CD1c-positive myeloid dendritic cell (primary cell): Measurements from ENCODE around the gene OR7C1.
"Not testable (repeated sequence)": the region's sequence is repeated elsewhere in the genome, so short reads cannot be mapped to it uniquely, and the experiment has no call there.

ENCODE experiments used
- DNase-seq: peaks from one replicate; pipeline ENCODE4 v3.0.0-alpha.2; 2016; ENCODE audit errors: extremely low spot score

OR7C1 gene

GRCh38 chr19:14767466-14767971 is 67.5 kb downstream of the OR7C1 start:
- no peak for DNase-seq

DNA sequence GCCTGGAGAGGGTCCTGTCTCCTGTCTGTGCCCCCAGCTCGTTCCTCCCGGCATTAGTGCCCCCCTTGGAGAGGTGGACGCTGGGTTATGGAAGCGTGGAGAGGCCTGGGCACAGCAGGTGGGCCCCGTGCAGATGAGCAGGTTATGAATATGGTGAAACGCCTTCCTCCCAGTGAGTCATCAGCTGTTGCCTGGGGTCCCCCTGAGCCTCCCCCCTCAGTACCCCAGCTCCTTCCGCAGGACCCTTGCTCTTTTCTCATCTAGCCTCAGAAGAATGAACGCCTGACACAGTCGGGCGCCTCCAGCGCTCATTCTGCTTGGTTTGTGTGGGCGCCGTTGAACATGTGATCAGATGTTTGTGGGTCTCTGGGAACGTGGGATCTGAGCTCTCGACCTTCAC is 69.1 kb downstream of the OR7C1 start:
- DNase-seq, result not testable (repeated sequence)

DNA sequence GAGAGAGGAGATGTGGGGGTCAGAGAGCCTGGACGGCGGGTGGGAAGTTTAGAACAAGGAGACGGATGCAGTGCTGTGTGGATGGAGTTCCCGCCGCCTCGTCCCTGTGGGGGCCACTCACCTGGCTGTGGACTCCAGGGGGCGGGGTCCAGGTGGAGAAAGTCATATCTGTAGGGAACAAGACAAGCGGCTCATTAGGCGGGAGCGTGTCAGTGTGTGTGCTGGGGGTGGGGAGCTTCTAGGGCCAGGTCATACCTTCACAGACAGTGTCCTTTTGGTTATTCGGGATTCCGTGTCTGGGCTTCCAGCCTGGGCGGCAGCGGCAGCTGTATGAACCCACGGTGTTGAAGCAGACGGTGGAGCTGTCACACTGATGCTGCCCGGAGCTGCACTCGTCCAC is 69.6 kb downstream of the OR7C1 start:
- not testable (repeated sequence) for DNase-seq

GRCh38 chr19:14764401-14764800 is 70.6 kb downstream of the OR7C1 start:
- DNase-seq, result no peak

GRCh38 chr19:14763497-14764145 is 71.4 kb downstream of the OR7C1 start:
- DNase-seq, result no peak

- DNase-seq, result no peak
Measured at GRCh38 chr19:14762111-14762510, 72.9 kb downstream of the OR7C1 start.

DNA sequence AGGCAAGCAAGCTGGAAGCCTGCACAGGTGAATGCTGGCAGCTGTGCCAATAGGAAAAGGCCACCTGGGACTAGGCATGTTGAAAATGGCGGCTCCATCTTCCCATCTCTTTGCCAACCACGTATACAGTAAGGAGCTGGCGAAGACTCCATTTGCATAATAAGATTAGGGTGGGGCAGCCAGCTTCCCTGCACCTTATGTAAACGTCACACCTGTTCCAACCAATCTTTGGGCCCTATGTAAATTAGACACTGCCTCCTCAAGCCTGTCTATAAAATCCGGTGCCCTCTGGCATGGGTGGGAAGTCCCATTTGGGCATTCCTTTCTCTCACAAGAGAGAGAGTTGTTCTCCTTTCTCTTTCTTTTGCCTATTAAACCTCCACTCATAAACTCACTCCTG is 73.4 kb downstream of the OR7C1 start:
- no peak for DNase-seq

DNA sequence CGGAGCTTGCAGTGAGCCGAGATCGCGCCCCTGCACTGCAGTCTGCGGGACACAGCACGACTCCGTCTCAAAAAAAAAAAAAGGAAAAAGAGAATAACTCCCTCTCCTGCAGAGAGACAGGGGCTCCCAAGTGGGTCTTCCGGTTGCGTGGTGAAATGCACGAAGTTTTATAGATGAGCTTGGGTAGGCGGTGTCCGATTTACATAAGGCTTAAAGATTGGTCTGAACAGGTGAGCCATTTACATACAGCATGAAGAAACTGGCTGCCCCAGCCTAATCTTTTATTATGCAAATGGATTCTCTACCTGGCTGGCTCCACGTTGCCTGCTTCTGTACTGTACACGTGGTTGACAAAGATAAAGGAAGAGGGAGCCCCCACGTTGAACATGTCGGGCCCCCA is 76.2 kb downstream of the OR7C1 start:
- DNase-seq, result no peak

DNA sequence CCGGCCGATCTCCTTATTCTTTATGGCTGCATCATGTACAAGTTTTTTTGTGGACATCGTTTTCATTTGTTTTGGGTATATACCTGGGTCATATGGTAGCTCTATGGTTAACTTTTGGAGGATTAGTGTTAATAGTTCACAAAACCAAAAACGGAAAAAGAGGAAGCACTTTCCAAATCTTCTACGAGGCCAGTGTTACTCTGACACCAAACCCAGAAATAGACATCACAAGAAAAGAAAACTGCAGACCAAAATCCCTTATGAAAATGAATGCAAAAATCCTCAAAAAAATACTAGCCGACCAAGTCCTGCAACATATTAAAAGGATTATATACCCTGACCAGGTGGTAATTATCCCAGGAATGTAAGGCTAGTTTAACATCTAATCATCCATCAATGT is 86.4 kb downstream of the OR7C1 start:
- no peak for DNase-seq
